Peyer's patch (tissue), 4 donors: ENCODE results near the gene INTS4. TPM values are rescaled to one million over a fixed set of nuclear protein-coding genes. Genes with fewer than 3 reads are reported as not detected.
"Not testable (repeated sequence)": the region's sequence is repeated elsewhere in the genome, so short reads cannot be mapped to it uniquely, and the experiment has no call there.

Experiments
- DNase-seq, 3 donors: peaks; one replicate each; pipeline ENCODE4 v3.0.0-alpha.2; 2017 to 2019
- H3K27ac ChIP-seq, 4 donors: fragments of 200-600 bp; sonication (generic); one replicate each; pipeline ENCODE4 v1.5.1; 2016 to 2019
- H3K27me3 ChIP-seq, 2 donors: fragments of 200-600 bp; sonication (generic); one replicate each; pipeline ENCODE4 v1.5.1; 2019
- H3K36me3 ChIP-seq, 3 donors: fragments of 200-600 bp; sonication (generic); one replicate each; pipeline ENCODE4 v1.5.1; 2016 to 2019
- H3K4me1 ChIP-seq, 4 donors: fragments of 200-600 bp; sonication (generic); one replicate each; pipeline ENCODE4 v1.5.1; 2016 to 2019
- H3K4me3 ChIP-seq, 4 donors: fragments of 200-600 bp; sonication (generic); 1 replicate in 3 of 4; 2 replicates in 1 of 4; pipeline ENCODE4 v1.5.1; 2016 to 2019; ENCODE audit warnings: mild to moderate bottlenecking in 1 of 4
- H3K9me3 ChIP-seq, 4 donors: fragments of 200-600 bp; sonication (generic); one replicate each; pipeline ENCODE4 v1.5.1; 2016 to 2019; ENCODE audit warnings: mild to moderate bottlenecking in 1 of 4
- CTCF ChIP-seq, 6 experiments: fragments of 450-650 bp in 4 of 6; fragments of 200-600 bp in 2 of 6; sonication (generic) in 1 of 6; IDR thresholded peaks; one replicate each; pipeline ENCODE4 v1.5.1; 2017 to 2019; ENCODE audit warnings: antibody characterized with exemption in 6 of 6, mild to moderate bottlenecking in 3 of 6, moderate library complexity in 1 of 6
- POLR2A ChIP-seq, 2 donors: fragments of 450-650 bp; IDR thresholded peaks; one replicate each; pipeline ENCODE4 v1.5.1; 2017; ENCODE audit warnings: antibody characterized with exemption in 2 of 2, mild to moderate bottlenecking in 2 of 2, moderate library complexity in 2 of 2
- total RNA-seq, 4 donors: library from RNA; depleted of rRNA; stranded (reverse); fragments of >200 nt; gene quantifications; one replicate each; pipeline ENCODE4 v1.1.0, GENCODE V29; 2016

INTS4 gene
- total RNA-seq, 4 donors from 2014 or later, result 38.9 to 68.5 (median 57.5) TPM

GRCh38 chr11:78034623-78035022 is 40.2 kb upstream of the INTS4 start:
- no peak for TF ChIP-seq POLR2A (IDR thresholded peaks at IDR 0.05)
- TF ChIP-seq CTCF (IDR thresholded peaks at IDR 0.05), result no peak
- Histone ChIP-seq H3K27ac (no peak overlapping the region), H3K4me3 (no peak overlapping the region), H3K9me3 (no peaks in the 10 kb centered on the region), H3K27me3 (no peaks in the 10 kb centered on the region), H3K4me1 (peaks cover 0 to 13% (median under 1%) of the 10 kb centered on the region in 4 donors), H3K36me3 (no peaks in the 10 kb centered on the region)
- no peak for DNase-seq

GRCh38 chr11:78033040-78033439 is 38.6 kb upstream of the INTS4 start:
- Histone ChIP-seq H3K36me3 (no peaks in the 10 kb centered on the region), H3K27me3 (no peaks in the 10 kb centered on the region), H3K27ac (no peak overlapping the region), H3K4me1 (peaks cover 0 to 7% (median 0%) of the 10 kb centered on the region in 4 donors), H3K9me3 (no peaks in the 10 kb centered on the region), H3K4me3 (no peak overlapping the region)
- no peak for DNase-seq
- TF ChIP-seq CTCF (IDR thresholded peaks at IDR 0.05) (no peak), POLR2A (IDR thresholded peaks at IDR 0.05) (no peak)

- Histone ChIP-seq H3K27ac (no peak overlapping the region), H3K9me3 (no peaks in the 10 kb centered on the region)
- no peak for DNase-seq
Measured at GRCh38 chr11:78032090-78032489, 37.6 kb upstream of the INTS4 start.

GRCh38 chr11:78031629-78032028 is 37.2 kb upstream of the INTS4 start:
- H3K27ac ChIP-seq, result no peak overlapping the region
- peaks cover 0 to 7% (median 0%) of the 10 kb centered on the region in 4 donors for H3K4me1 ChIP-seq
- H3K4me3 ChIP-seq, result no peak overlapping the region
- H3K36me3 ChIP-seq, result no peaks in the 10 kb centered on the region
- no peak for DNase-seq
- TF ChIP-seq CTCF (IDR thresholded peaks at IDR 0.05) (no peak), POLR2A (IDR thresholded peaks at IDR 0.05) (no peak)
- H3K9me3 ChIP-seq, result no peaks in the 10 kb centered on the region
- H3K27me3 ChIP-seq, result no peaks in the 10 kb centered on the region

More at GRCh38 chr11:78032090-78032489, 37.6 kb upstream of the INTS4 start:
- Histone ChIP-seq H3K27me3 (no peaks in the 10 kb centered on the region), H3K4me1 (peaks cover 0 to 7% (median 0%) of the 10 kb centered on the region in 4 donors), H3K4me3 (no peak overlapping the region), H3K36me3 (no peaks in the 10 kb centered on the region)
- TF ChIP-seq POLR2A (IDR thresholded peaks at IDR 0.05), result no peak

GRCh38 chr11:78030429-78031325 is 36.2 kb upstream of the INTS4 start:
- Histone ChIP-seq H3K9me3 (no peaks in the 10 kb centered on the region), H3K36me3 (no peaks in the 10 kb centered on the region), H3K27me3 (no peaks in the 10 kb centered on the region), H3K27ac (no peak overlapping the region), H3K4me1 (peaks cover 0 to 7% (median 0%) of the 10 kb centered on the region in 4 donors), H3K4me3 (no peak overlapping the region)
- peak in 2 of 3 donors; percentile 59 to 71 for DNase-seq
- no peak for TF ChIP-seq CTCF (IDR thresholded peaks at IDR 0.05)
- TF ChIP-seq POLR2A (IDR thresholded peaks at IDR 0.05), result no peak

GRCh38 chr11:78028423-78028822 is 34.0 kb upstream of the INTS4 start:
- H3K36me3 ChIP-seq, H3K27ac ChIP-seq, H3K4me3 ChIP-seq, H3K27me3 ChIP-seq, H3K4me1 ChIP-seq, DNase-seq, H3K9me3 ChIP-seq: not testable (repeated sequence)
